ENCODE results near the gene UBE2D2. TPM values are rescaled to one million over a fixed set of nuclear protein-coding genes. Genes with fewer than 3 reads are reported as not detected.

UBE2D2 gene
- total RNA-seq, 2 experiments from 2014 or later = 145 to 239 TPM

GRCh38 chr5:139650031-139650688 is 89.0 kb downstream of the UBE2D2 start:
- H3K4me3 ChIP-seq (ENCODE audit: low read depth, low read length, poor library complexity, severe bottlenecking) = peak overlapping the region; percentile 94
- peak overlapping the region; percentile 98 for H3K4me2 ChIP-seq (ENCODE audit: low read length)
- no TSS peak for BruUV-seq (replicated peaks)
- ChIA-PET POLR2A (interaction anchor here (0.6 to 8.9 kb wide), 6 partner anchors 13 to 250 kb away, joined by 3 to 73 read pairs (median 4); no protein-coding TSS in a partner anchor), CTCF (ENCODE audit: unreplicated experiment) (interaction anchor here (1.9 to 3.1 kb wide), 2 partner anchors 12 to 15 kb away, joined by 5 to 20 read pairs; no protein-coding TSS in a partner anchor)
- no peaks in the 10 kb centered on the region for H3K9me2 ChIP-seq (ENCODE audit: insufficient read depth, low read length)
- peak; percentile 69 for DNase-seq (ENCODE audit: low spot score)
- peaks cover 19% of the 10 kb centered on the region; the same call in 1 of the 2 replicates for H4K20me1 ChIP-seq (ENCODE audit: insufficient read depth, low read length)
- H3K27ac ChIP-seq (ENCODE audit: low read depth, low read length, poor library complexity, severe bottlenecking) = peak overlapping the region; percentile 89
- peaks cover 61% of the 10 kb centered on the region for H3K4me1 ChIP-seq (ENCODE audit: insufficient read depth, low read length, poor library complexity, severe bottlenecking)
- TF ChIP-seq, protein P1, sequence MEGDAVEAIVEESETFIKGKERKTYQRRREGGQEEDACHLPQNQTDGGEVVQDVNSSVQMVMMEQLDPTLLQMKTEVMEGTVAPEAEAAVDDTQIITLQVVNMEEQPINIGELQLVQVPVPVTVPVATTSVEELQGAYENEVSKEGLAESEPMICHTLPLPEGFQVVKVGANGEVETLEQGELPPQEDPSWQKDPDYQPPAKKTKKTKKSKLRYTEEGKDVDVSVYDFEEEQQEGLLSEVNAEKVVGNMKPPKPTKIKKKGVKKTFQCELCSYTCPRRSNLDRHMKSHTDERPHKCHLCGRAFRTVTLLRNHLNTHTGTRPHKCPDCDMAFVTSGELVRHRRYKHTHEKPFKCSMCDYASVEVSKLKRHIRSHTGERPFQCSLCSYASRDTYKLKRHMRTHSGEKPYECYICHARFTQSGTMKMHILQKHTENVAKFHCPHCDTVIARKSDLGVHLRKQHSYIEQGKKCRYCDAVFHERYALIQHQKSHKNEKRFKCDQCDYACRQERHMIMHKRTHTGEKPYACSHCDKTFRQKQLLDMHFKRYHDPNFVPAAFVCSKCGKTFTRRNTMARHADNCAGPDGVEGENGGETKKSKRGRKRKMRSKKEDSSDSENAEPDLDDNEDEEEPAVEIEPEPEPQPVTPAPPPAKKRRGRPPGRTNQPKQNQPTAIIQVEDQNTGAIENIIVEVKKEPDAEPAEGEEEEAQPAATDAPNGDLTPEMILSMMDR (conservative IDR thresholded peaks at IDR 0.05; ENCODE audit: low read length) = peak; percentile 66
- TF ChIP-seq EZH2phosphoT487 (IDR thresholded peaks at IDR 0.05; ENCODE audit: borderline replicate concordance, low read depth, low read length) = no peak
- intact Hi-C loops (cut with micrococcal nuclease; ENCODE audit: unreplicated experiment) = no loop called here
- no peak overlapping the region for H2AFZ ChIP-seq (ENCODE audit: low read length)
- H3K9me3 ChIP-seq (ENCODE audit: low read length) = no peaks in the 10 kb centered on the region
- H3K79me2 ChIP-seq (ENCODE audit: insufficient read depth, low read depth, low read length) = peaks cover 65% of the 10 kb centered on the region
- H3K36me3 ChIP-seq (ENCODE audit: insufficient read depth, low read length) = no peaks in the 10 kb centered on the region

DNA sequence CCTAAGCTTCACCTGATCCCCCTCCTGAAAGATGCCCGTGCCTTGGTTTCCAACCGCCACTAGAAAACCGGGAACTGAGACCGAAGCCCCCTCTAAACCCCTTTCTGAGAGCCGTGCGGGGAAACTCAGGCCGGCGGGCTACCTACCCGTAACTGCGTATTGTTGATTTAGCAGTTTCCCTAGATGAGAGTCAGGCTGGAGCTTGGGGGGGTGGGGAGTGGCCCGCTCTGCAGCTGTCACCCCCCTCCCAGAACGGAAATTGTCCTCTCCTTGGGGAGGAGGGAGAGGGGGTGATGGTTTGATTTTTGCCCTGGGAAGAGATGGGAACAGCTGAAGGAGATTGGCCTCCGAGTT is 89.5 kb downstream of the UBE2D2 start:
- Histone ChIP-seq H3K4me2 (ENCODE audit: low read length) (peak overlapping the region; percentile 98), H3K9me3 (ENCODE audit: low read length) (no peaks in the 10 kb centered on the region), H3K27ac (ENCODE audit: low read depth, low read length, poor library complexity, severe bottlenecking) (peak overlapping the region; percentile 89), H4K20me1 (ENCODE audit: insufficient read depth, low read length) (peaks cover 19% of the 10 kb centered on the region; the same call in 1 of the 2 replicates), H3K4me1 (ENCODE audit: insufficient read depth, low read length, poor library complexity, severe bottlenecking) (peaks cover 64% of the 10 kb centered on the region), H2AFZ (ENCODE audit: low read length) (no peak overlapping the region), H3K36me3 (ENCODE audit: insufficient read depth, low read length) (no peaks in the 10 kb centered on the region), H3K9me2 (ENCODE audit: insufficient read depth, low read length) (no peaks in the 10 kb centered on the region), H3K4me3 (ENCODE audit: low read depth, low read length, poor library complexity, severe bottlenecking) (peak overlapping the region; percentile 94), H3K79me2 (ENCODE audit: insufficient read depth, low read depth, low read length) (peaks cover 70% of the 10 kb centered on the region)
- intact Hi-C loops (cut with micrococcal nuclease; ENCODE audit: unreplicated experiment) = no loop called here
- CTCF ChIA-PET (ENCODE audit: unreplicated experiment) = interaction anchor here (1.9 to 3.1 kb wide), 2 partner anchors 13 to 16 kb away, joined by 5 to 20 read pairs; no protein-coding TSS in a partner anchor
- POLR2A ChIA-PET = interaction anchor here (0.6 to 8.9 kb wide), 4 partner anchors 14 to 250 kb away, joined by 3 to 73 read pairs (median 6); no protein-coding TSS in a partner anchor
- TF ChIP-seq, protein P1 (conservative IDR thresholded peaks at IDR 0.05; ENCODE audit: low read length) = peak; percentile 35; the same call in 1 of the 2 replicates
- TF ChIP-seq EZH2phosphoT487 (IDR thresholded peaks at IDR 0.05; ENCODE audit: borderline replicate concordance, low read depth, low read length) = no peak
- no TSS peak for BruUV-seq (replicated peaks)
- no peak for DNase-seq (ENCODE audit: low spot score)
